Lung (tissue), 12 donors: ENCODE measurements around the gene LYRM7. TPM values are rescaled to one million over a fixed set of nuclear protein-coding genes. Genes with fewer than 3 reads are reported as not detected.

Source experiments
- ATAC-seq: fragments of 200-7000 bp; cut with Tn5 transposase; one replicate; pipeline ENCODE4 v1.9.1; 2020; ENCODE audit warnings: moderate number of reproducible peaks; ENCODE audit not compliant: insufficient read depth, low FRiP score
- DNase-seq, 3 donors: peaks; one replicate each; pipeline ENCODE4 v3.0.0-alpha.2; 2013 to 2017
- H3K27ac ChIP-seq, 2 donors: one replicate each; pipeline ENCODE4 v1.5.1; 2013; ENCODE audit warnings: mild to moderate bottlenecking in 2 of 2, moderate library complexity in 2 of 2, control low read depth in 1 of 2, inconsistent platforms in 1 of 2, low read depth in 1 of 2, low read length in 1 of 2
- H3K27me3 ChIP-seq, 3 donors: one replicate each; pipeline ENCODE4 v1.5.1; 2013; ENCODE audit warnings: low read length in 2 of 3; ENCODE audit not compliant: control insufficient read depth in 3 of 3, insufficient read depth in 3 of 3
- H3K36me3 ChIP-seq, 4 donors: one replicate each; pipeline ENCODE4 v1.5.1; 2013; ENCODE audit warnings: low read length in 4 of 4, mild to moderate bottlenecking in 1 of 4, moderate library complexity in 1 of 4; ENCODE audit not compliant: control insufficient read depth in 4 of 4, insufficient read depth in 4 of 4
- H3K4me1 ChIP-seq, 5 donors: one replicate each; pipeline ENCODE4 v1.5.1; 2013; ENCODE audit warnings: low read length in 5 of 5, mild to moderate bottlenecking in 2 of 5, moderate library complexity in 1 of 5; ENCODE audit not compliant: control insufficient read depth in 5 of 5, insufficient read depth in 5 of 5
- H3K4me3 ChIP-seq: one replicate; pipeline ENCODE4 v1.5.1; 2013; ENCODE audit warnings: mild to moderate bottlenecking, control low read depth, moderate library complexity
- H3K9ac ChIP-seq, 2 donors: one replicate each; pipeline ENCODE4 v1.5.1; 2013; ENCODE audit warnings: low read length in 2 of 2, control low read depth in 1 of 2; ENCODE audit not compliant: insufficient read depth in 1 of 2
- H3K9me3 ChIP-seq, 4 donors: one replicate each; pipeline ENCODE4 v1.5.1; 2013; ENCODE audit warnings: low read length in 3 of 4, mild to moderate bottlenecking in 1 of 4, moderate library complexity in 1 of 4; ENCODE audit not compliant: control insufficient read depth in 4 of 4, insufficient read depth in 3 of 4
- CTCF ChIP-seq: IDR thresholded peaks from 2 replicates; pipeline ENCODE4 v1.5.1; 2012; ENCODE audit warnings: mild to moderate bottlenecking; ENCODE audit errors: control extremely low read depth, extremely low read depth
- WGBS, 2 donors: extraction: QIAGEN DNeasy Blood & Tissue Kit; methylation state at CpG; one replicate each; pipeline ENCODE4 v1.1.7; 2013; 5-methylcytosine and 5-hydroxymethylcytosine counted together
- polyA plus RNA-seq, 2 donors: library from polyadenylated mRNA; stranded (reverse); fragments of 200-250 nt; gene quantifications; one replicate each; pipeline ENCODE4 v1.2.1, GENCODE V29; 2013
- total RNA-seq, 2 donors: library from RNA; depleted of rRNA in 1 of 2; stranded (reverse); fragments of >200 nt in 1 of 2; gene quantifications; one replicate each; pipeline ENCODE4 v1.2.1, GENCODE V29; 2014 to 2021
- donor health status: control.
- donor health status: control.
- donor health status: Bipolar disorder and iron deficiency.
- donor health status: healthy.
- donor health status: DM: yes; HTN: yes; CAD: no.

The LYRM7 gene
- total and polyA plus RNA-seq, 4 donors, result 3.1 to 10.9 (median 4.6) TPM

- 80 to 83% methylated on average over 3 of the region's 3 CpGs for WGBS, 2 donors
- Histone ChIP-seq H3K4me1 (no peaks in the 10 kb centered on the region), H3K9ac (no peak overlapping the region), H3K4me3 (no peak overlapping the region), H3K36me3 (no peaks in the 10 kb centered on the region), H3K9me3 (no peaks in the 10 kb centered on the region), H3K27ac (no peak overlapping the region), H3K27me3 (no peaks in the 10 kb centered on the region)
- no peak for ATAC-seq
- no peak for DNase-seq
- TF ChIP-seq CTCF, result no peak
Observed at GRCh38 chr5:131214609-131215227, 44.0 kb downstream of the LYRM7 start.

- no peak for ATAC-seq
- no peak for DNase-seq
- Histone ChIP-seq H3K27me3 (no peaks in the 10 kb centered on the region), H3K9ac (no peak overlapping the region), H3K36me3 (no peaks in the 10 kb centered on the region), H3K27ac (no peak overlapping the region), H3K4me3 (no peak overlapping the region), H3K9me3 (no peaks in the 10 kb centered on the region), H3K4me1 (no peaks in the 10 kb centered on the region)
- TF ChIP-seq CTCF, result no peak
- WGBS, 2 donors, result 67 to 92% methylated on average over 4 of the region's 4 CpGs
Observed at GRCh38 chr5:131217791-131218190, 47.0 kb downstream of the LYRM7 start.

DNA sequence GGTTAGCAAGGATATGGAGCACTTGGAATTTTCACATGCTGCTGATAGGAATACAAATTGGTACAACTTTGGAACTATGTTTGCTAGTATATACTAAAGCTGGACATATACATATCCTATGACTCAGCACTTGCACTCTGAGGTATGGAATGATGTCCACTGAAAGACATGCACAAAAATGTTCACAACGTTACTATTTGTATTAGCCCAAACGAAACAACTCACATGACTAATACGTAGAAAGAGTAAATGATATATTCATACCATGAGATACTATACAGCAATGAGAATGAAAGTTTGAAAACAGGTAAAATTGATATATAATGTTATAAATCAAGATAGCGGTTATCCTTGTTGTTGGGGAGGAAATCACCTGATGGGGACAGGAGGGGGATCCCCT, 47.6 kb downstream of the LYRM7 start:
- WGBS, 2 donors, result 75 to 84% methylated on average over 4 of the region's 4 CpGs
- TF ChIP-seq CTCF, result no peak
- Histone ChIP-seq H3K36me3 (no peaks in the 10 kb centered on the region), H3K27ac (no peak overlapping the region), H3K4me1 (no peaks in the 10 kb centered on the region), H3K4me3 (no peak overlapping the region), H3K27me3 (no peaks in the 10 kb centered on the region), H3K9ac (no peak overlapping the region), H3K9me3 (no peaks in the 10 kb centered on the region)
- ATAC-seq (no peak), DNase-seq (no peak)

- 92 to 97% methylated on average over 7 of the region's 7 CpGs for WGBS, 2 donors
- no peak for DNase-seq
- no peak for ATAC-seq
Observed at GRCh38 chr5:131220566-131220965, 49.8 kb downstream of the LYRM7 start.

More at GRCh38 chr5:131220566-131220965, 49.8 kb downstream of the LYRM7 start:
- Histone ChIP-seq H3K9ac (no peak overlapping the region), H3K9me3 (no peaks in the 10 kb centered on the region), H3K36me3 (no peaks in the 10 kb centered on the region), H3K4me3 (no peak overlapping the region), H3K4me1 (no peaks in the 10 kb centered on the region), H3K27me3 (no peaks in the 10 kb centered on the region), H3K27ac (no peak overlapping the region)
- no peak for TF ChIP-seq CTCF
